ENCODE data around the gene CCM2.

Gene CCM2

DNA sequence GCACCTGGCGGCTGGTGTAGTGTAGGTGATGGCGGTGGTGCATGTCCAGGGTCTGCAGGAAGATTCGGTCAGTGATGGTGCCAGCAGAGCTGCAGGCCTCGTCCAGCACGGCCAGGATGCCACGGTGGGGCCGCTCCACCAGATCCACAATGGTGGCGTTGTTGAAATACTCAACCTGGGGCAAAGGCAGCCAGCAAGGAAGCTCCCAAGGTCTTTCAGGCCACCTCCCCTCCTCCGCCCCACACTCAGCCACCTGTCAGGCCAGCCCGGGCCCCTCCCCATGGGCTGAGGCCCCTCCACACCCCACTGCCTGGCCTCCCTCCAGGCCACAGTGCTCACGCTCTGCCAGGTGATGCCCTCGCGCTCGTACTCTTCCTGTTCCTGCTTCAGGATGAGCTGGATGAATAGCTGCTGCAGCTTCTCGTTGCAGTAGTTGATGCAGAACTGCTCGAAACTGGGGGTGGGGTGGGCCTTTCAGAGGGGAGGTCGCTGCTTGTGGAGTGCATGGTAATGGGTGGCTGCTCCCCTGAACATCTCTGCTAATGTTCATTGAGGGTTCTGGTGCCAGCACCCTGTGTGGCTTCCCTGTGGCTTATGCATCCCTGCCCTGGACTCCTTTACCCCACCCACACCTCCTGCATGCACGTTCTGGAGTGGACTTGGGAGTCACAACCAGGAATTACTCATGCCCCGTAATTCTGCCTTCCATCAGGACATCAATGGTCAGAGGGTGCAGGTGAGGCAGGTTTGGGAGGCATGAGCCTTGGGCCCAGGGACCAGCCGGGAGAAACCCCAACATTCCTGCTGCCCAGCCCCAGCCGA, 30.1 kb upstream of the CCM2 start:
- no peak for DNase-seq

GRCh38 chr7:44970523-44971051, 29.4 kb upstream of the CCM2 start:
- DNase-seq: no peak

DNA sequence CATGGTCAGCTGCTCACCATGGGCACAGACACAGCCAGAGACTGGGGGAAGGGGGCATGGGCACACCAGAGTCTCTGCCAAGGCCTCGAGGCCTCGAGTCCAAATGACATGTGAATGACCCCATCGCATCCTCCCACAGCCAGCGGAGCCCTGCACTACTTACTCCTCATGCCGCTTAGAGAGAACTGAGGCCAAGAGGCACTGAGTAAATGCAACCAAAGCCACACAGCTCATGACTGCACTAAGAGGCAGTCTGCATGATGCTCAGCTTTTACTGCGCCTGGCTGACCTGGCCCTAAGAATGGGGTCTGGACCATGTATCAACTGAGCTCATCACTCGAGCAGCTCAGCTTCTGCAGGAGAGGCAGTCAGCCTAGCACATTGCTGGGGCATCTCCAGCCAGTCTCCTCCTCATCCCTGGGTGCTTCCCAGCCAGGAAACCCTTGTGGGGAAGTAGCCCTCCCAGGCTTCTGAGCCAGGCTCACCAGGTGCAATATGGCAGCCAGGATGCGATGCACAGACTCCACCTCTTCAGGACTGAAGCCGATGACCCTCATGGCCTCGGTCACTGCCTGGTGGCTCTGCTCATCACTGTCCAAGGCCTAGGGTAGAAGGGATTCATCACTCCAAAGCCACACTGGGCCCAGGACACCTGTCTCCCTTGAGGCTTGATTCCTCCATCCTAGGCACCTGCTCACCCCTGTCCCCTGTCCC, 28.7 kb upstream of the CCM2 start:
- DNase-seq: no peak

DNA sequence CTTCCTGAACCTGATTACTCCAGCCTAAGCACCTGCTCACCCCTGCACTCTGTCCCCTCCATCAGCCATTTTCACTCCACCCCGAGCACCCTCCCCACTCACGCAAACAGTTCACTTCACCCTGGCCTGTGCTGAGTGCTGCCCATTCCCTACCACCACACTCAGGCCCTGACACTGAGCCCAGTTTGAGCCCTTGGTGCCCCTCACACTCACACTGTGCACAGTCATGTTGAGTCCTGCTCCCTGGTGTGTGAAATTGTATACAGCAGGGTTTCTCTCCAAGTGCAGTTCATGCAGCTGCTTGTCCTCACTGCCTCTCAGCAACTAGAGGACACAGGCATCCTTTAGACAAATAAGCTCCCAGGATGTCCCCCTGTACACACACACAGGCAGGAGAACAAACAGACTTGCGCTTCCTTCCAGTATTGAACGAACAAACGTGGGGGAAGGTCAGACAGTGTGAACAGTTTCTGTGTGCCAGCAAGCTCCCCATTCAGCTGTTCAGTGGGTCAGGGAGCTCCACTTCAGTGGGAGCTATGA, 28.0 kb upstream of the CCM2 start:
- no peak for DNase-seq

- DNase-seq: no peak
Observed at GRCh38 chr7:44972562-44972961, 27.4 kb upstream of the CCM2 start.

- DNase-seq: peak; percentile 54
Observed at GRCh38 chr7:44973610-44974401, 26.2 kb upstream of the CCM2 start.

DNA sequence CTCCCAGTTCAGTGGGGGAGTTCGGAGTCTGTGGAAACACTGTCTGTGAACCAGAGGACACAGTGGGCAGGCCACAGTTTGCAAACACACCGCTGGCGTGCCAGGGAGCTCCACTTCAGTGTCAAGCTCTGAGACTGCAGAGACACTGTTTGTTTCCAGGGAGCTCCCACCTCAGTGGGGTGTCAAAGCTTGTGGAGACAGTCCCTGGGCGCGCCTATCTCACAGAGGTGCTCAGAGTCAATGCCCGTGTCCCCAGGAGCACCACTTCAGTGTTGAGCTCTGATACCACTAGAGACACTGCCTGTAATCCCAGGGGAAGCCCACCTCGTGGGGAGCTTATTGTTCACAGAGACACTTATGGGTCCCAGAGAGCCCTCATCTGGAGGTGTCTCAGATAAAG, 25.5 kb upstream of the CCM2 start:
- DNase-seq: no peak

DNA sequence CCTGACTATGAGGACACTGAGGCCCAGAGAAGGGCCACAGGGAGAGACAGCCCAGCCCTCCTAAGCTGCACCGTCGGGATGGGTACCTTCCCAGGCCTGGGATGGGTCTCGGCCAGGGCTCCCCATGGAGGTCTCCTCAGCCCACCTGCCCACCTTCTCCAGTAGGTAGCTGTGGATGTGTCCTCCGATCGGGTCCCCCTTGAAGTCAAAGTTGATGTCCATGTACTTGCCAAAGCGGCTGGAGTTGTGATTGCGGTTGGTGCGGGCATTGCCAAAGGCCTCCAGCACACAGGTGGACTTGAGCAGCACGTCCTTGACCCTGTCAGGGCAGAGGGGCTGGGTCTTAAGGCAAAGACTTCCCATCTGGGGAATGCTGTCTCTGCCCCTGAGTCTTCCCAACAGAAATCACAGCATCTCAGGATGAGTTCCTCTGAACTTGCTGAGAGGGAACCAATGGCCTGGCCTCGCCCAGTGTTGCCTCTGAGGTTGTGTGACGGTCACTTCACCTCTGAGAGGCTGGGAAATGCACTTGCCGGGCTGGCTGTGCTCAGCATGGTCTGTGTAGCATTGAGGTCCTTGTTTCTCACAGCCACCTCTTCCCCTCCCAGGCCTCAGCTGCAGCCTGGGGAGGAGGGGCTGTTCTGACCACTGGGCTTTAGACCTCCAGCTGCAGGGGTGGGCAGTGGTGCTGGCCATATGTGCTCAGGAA, 24.5 kb upstream of the CCM2 start:
- DNase-seq: no peak

DNA sequence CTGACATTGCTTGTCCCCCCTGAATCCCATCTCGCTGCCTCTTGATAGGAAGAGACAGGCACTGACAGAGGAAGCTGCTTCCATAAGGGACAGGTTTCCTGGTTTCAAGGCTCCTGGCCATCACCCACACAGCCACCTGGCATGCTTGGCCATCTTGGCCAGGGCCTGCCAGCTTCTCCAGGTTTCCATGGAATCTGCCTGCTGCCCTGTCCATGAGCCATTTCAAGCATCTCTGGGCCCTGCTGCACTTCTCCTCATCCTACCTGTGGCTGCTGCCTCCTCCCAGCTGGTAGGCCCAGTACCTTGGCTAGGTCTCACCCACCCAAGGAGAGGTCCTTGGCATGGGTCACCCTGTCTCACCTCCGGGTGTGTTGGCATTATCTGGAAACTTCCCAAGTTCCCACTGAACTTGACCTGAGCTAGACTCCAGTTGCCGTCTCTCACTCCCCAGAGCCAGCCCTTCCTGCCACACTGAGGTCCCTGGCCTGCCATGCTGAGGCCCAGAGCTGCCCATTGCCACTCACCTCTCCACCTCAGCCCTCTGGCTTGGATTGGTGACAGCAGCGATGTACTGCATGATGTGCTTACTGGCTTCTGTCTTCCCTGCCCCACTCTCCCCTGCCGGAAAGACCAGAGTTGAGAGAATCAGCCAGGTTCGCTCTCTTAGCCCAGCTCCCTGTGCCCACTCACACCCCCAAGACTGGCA, 23.8 kb upstream of the CCM2 start:
- no peak for DNase-seq

DNA sequence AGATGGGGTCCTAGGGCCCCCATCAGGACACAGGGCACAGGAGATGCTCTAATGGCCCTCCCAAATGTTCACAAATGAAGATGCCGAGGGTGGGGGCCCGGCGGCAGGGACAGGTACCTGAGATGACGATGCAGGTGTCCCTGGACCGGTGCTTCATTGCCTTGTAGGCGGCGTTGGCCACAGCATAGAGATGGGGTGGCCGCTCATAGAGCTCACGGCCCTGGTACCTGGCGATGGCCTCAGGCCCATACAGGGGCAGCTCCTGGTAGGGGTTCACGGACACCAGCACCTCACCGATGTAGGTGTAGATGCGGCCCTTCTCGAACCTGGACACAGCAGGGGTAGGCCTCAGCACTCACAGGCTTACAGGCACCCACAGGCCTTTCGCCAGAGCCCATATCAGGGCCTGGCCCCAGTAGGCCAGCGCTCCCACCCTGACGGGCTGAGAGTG, 23.2 kb upstream of the CCM2 start:
- no peak for DNase-seq

- DNase-seq: peak; percentile 85
Observed at GRCh38 chr7:44977304-44977958, 22.6 kb upstream of the CCM2 start.

DNA sequence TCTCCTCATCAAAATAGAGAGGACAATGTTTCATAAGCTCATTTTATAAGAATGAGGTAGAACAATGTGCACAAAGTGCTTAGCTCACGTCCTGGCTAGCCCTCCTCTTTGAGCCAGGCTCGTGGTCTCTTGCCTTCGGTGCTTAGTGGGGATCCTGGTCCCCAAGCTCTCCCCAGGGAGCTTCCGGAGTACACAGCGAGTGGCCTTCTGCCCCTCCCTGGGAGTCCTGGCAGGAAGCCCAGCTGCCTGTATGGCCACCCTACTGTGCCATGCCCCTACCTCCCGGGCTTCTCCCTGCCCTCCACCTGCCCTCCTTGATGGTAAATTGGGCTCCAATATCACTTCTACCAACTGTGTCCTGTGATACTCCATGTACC, 22.1 kb upstream of the CCM2 start:
- DNase-seq: no peak

DNA sequence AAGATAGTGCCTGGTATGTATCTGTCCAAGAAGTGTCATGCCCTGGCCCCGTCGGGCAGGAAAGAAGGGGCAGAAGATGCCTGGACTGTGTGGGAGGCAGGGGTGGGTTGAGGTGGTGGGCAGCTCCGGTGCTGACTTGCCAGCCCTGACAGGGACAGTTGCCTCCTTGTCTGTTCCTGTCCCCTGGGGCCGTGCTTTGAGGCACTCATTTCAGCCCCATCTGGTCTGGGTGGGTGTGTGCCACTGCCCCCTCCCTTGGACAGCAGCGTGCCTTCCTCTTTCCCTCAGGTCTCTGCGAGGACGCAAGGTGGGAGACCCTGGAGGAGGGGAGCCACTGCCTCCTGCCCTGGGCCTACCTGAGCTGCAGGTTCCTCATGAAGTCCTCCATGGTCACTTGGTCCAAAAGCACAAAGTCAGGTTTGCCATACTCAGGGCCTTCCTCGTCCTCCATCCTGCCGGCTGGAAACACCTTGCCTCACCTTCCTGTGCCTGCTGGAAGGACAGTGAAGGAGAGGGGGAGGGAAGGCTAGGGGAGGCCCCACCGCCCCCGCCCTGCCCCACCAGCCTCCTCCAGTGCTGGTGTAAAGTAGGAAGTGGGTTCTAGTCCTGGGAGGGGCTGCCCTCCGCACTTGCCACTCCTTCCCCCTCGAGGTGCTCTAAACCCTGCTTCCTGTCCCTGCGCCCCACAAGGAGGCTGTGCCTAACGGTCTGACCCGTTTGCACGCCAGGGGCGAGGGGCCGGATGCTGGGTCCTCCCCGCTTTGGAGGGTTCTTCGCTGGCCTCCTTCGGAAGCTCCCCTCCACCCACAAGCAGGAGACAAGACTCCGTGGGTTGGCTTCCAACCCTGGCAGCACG, 21.3 kb upstream of the CCM2 start, which contains the start of gene MYO1G:
Gene MYO1G (minus strand): TSS at position 505 of the 856 bp plus-strand sequence. CDS start 54 bp downstream, at position 451.
- DNase-seq: peak; percentile 88

- no peak for DNase-seq
Observed at GRCh38 chr7:44979481-44980392, 20.3 kb upstream of the CCM2 start.

DNA sequence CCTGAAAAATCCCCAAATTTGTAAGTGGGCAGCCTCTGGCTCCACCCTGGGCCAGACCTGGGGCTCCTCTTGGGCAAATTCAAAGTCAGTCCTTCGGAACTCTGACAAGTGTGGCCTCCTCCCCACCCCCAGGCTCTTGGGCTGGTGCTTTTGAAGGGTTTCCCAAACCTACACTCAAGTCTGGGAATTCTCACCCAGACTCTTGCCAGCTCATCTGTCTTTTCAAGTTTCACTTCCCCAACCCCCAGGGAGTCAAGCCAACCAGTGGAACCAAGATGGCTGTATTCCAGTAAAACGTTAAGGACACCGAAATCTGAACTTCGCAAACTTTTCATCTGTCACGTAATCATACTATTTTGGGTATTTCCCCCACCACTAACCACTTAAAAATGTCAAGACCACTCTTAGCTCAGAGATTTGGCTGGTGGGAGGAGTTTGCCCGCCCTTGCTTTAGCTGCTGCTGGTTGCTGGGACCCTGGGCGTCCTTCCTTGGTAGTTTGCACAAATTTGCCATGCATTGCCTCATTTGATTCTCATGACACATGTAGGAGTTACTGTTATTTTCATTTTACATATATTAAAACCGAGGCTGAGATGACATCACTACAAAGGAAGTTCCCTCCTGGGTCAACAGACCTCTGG, 19.5 kb upstream of the CCM2 start:
- peak; percentile 80 for DNase-seq

DNA sequence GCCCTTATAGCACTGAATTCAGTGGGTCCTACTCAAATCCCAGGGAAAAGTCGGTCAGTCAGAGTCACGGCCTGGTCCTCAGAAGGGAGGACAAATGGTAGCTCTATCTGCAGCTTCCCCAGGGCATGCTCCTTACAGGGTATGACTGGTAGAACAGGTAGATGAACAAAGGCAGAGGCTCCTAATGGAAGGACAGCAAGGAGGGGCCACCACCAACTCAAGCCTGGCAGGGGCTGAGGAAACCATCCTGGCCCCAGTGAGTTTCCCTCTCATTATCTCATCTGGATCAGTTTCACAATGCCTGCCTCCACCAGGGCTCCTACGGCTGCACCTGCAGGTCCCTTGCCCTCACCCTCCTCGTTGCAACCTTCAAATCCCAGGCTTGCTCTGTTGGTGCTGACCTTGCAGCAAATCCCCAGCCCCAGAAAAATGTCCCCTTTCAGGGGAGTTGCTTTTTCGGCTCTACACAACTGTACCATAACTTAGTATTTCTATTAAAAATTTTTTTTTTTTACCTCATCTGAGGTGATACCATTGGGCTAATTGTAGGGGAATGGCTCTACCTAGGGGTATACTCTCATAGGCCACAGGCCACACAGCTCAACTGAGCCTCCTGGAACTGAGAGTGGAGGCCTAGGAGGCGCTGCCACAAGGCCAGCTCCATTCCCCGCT, 18.8 kb upstream of the CCM2 start:
- no peak for DNase-seq

DNA sequence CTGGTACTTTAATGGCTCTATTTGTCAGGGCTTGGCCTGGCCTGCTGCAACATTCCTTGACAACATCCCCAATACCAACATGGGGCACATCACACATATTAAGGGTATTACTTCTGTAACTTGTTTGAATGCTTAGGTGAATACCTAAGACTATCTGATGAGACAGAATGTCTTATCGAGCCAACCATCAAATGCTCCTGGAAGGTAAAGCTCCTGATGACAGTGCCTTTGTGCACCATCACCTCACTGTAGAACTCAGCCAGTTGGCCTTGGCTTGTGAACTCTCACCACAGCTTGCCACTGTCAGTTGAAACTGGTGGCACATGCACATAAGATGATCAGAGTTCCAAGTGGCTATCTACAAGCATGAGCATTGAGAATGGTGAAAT, 17.5 kb upstream of the CCM2 start:
- DNase-seq: no peak

DNA sequence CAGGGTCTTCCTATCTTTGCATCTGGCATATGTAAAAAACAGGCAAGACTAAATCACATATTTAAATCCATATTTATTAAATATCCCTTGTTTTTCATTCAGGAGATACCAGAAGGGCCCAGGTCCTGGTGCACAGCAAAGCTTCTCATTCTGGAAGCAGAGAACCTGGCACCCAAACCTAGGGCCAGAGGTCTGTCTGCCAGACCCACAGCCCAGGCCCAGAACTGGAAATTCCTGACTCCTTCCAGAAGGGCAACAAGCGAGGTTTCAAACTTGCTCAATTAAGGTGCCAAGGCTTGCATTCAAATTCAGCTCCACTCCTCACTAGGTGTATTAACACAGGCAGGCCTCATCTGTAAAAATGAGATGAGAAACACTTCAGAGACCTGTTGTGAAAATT, 17.0 kb upstream of the CCM2 start:
- no peak for DNase-seq

Data from CD4-positive, alpha-beta T cell treated with Interferon gamma for 1 hour (primary cell).